Measurements from ENCODE around the gene MUC12.
"Not testable (repeated sequence)": the region's sequence is repeated elsewhere in the genome, so short reads cannot be mapped to it uniquely, and the experiment has no call there.

The MUC12 gene, protein sequence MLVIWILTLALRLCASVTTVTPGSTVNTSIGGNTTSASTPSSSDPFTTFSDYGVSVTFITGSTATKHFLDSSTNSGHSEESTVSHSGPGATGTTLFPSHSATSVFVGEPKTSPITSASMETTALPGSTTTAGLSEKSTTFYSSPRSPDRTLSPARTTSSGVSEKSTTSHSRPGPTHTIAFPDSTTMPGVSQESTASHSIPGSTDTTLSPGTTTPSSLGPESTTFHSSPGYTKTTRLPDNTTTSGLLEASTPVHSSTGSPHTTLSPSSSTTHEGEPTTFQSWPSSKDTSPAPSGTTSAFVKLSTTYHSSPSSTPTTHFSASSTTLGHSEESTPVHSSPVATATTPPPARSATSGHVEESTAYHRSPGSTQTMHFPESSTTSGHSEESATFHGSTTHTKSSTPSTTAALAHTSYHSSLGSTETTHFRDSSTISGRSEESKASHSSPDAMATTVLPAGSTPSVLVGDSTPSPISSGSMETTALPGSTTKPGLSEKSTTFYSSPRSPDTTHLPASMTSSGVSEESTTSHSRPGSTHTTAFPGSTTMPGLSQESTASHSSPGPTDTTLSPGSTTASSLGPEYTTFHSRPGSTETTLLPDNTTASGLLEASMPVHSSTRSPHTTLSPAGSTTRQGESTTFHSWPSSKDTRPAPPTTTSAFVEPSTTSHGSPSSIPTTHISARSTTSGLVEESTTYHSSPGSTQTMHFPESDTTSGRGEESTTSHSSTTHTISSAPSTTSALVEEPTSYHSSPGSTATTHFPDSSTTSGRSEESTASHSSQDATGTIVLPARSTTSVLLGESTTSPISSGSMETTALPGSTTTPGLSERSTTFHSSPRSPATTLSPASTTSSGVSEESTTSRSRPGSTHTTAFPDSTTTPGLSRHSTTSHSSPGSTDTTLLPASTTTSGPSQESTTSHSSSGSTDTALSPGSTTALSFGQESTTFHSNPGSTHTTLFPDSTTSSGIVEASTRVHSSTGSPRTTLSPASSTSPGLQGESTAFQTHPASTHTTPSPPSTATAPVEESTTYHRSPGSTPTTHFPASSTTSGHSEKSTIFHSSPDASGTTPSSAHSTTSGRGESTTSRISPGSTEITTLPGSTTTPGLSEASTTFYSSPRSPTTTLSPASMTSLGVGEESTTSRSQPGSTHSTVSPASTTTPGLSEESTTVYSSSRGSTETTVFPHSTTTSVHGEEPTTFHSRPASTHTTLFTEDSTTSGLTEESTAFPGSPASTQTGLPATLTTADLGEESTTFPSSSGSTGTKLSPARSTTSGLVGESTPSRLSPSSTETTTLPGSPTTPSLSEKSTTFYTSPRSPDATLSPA (N-terminal part only)

DNA sequence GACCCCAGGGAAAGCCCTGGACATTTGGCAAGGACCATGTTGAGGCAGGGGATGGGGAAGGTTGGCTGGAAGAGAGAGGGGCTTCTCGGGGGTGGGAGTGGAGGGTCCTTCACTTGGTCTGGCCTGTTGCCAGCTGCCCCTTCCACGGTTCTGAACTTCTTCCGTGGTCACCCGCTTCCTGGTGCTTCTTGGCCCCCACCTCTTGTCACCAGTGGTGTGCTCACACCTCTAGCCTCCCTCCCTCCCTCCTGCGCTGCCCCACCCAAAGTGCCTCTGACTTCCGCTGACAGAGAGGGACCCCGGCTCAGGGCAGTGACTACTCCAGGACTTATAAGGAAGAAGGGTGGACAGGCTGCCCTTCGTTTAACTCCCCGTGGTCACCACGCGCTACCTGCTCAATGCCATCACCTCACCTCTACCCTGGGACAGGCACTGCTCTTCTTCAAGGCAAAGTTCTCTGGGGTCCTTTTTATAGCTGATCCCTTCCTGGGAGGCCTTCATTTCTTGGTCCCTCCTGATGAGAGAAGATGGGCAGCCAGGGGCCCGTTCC, at the start of gene MUC12:
Gene MUC12, plus strand, starts transcription at position 500 of the 550 bp plus-strand sequence. CDS start 58 bp downstream, outside the sequence.
- DNase-seq (ENCODE audit: low spot score), result no peak

DNA sequence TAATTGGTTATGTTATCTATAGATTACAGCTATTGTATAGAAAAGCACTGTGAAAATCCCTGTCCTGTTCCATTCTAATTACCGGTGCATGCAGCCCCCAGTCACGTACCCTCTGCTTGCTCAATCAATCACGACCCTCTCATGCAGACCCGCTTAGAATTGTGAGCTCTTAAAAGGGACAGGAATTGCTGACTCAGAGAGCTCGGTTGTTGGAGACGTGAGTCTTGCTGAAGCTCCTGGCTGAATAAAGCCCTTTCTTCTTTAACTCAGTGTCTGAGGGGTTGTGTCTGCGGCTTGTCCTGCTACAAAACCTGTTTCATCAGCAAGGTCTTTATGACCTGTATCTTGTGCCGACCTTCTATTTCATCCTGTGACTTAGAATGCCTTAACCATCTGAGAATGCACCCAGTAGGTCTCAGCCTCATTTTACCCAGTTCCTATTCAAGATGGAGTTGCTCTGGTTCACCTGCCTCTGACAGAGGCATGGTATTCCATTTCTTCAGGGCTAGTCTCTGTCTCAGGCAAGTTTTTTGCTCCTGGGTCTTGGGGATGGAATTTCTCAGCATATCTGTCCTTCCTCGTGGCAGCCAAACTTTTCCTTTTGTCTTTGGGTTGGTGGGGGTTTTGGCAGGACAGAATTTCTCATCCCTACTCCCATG, 49.5 kb upstream of the MUC12 start:
- DNase-seq (ENCODE audit: low spot score), result not testable (repeated sequence)

DNA sequence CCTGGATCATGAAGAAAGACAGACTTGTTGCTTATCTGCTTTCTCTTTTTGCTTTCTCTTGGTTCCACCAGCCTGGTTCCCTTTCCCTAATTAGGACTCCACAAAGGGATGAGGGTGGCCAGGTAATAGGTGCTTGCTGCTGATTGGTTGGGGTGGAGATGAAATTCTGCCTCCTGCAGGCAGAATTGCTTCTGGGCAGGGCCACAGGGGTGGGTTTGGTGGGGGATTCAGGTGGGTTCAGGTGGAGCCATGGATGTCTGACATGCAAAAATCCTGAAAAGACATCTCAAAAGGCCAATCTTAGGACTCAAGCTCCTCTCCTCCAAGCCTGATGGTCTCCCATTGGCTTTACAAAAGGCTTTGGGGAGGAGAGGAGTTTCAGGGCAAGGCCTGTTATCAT, 48.3 kb upstream of the MUC12 start:
- no peak for DNase-seq (ENCODE audit: low spot score)

DNA sequence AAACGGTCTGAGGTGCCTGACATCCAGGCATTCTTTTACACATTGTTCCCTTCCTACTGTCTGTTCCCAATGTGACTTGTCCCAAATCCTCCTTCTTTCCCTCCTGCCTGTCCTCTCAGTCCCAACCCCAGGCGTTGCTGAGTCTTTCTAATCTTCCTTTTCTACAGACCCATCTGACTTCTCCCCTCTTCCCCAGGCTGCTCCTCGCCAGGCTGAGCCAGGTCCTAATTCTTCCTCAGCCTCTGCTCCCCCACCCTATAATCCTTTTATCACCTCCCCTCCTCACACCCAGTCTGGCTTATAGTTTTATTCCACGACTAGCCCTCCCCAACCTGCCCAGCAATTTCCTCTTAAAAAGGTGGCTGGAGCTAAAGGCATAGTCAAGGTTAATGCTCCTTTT, 45.7 kb upstream of the MUC12 start:
- DNase-seq (ENCODE audit: low spot score), result not testable (repeated sequence)

DNA sequence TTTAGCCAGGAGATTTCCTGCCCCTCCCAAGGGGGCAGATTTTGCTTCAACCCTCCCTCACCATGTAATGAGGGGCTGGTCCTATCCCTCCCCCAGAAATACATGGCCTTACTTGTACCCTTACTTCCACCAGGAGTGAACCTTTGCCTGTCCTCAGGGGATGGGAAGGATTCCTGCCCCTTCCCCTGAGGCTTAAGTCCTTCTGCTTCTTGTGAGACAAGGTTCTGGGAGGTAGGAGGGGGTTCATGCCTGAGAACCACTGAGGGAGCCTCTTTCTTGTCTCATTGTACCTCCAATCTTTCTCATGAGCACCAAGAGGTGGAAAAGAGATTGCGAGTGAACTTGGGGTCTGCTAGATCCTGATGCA, 39.6 kb upstream of the MUC12 start:
- no peak for DNase-seq (ENCODE audit: low spot score)

DNA sequence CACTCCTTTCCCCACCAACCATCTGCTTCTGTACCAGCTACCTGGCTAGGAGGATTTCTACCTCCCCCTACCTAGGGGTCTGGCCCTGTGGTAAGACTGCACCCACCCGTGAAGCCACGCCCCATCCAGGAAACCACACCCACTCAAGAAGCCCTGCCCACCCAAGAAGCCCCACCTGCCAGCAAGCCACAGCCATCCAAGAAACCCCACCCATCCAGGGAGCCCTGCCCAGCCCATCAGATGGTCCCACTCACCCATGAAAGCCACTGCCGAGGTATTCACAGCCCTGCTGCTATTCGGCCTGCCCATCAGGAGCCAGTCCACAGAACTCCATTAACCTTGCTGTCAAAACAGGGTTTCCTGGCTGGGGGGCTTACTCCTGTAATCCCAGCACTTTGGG, 35.6 kb upstream of the MUC12 start:
- DNase-seq (ENCODE audit: low spot score), result no peak

DNA sequence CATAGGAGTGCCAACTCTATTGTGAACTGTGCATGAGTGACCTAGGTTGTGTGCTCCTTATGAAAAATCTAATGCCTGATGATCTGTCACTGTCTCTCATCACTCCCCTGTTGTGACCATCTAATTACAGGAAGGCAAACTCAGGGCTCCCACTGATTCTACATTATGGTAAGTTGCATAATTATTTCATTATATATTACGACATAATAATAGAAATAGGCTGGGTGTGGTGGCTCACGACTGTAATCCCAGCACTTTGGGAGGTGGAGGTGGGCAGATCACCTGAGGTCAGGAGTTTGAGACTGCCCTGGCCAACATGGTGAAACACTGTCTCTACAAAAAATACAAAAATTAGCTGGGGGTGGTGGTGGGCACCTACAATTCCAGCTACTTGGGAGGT, 34.0 kb upstream of the MUC12 start:
- DNase-seq (ENCODE audit: low spot score), result not testable (repeated sequence)

DNA sequence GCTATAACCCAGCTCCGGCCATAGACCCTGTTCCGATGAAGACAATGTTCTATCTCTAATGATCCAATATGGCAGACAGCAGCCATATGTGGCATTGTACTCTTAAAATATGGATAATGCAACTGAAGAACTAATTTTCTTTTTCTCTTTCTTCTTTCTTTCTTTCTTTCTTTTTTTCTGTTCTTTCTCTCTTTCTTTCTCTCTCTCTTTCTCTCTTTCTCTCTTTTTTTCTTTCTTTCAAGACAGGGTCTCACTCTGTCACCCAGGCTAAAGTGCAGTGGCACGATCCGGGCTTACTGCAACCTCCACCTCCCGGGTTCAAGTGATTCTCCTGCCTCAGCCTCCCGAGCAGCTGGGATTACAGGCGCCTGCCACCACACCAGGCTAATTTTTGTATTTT, 33.2 kb upstream of the MUC12 start:
- not testable (repeated sequence) for DNase-seq (ENCODE audit: low spot score)

DNA sequence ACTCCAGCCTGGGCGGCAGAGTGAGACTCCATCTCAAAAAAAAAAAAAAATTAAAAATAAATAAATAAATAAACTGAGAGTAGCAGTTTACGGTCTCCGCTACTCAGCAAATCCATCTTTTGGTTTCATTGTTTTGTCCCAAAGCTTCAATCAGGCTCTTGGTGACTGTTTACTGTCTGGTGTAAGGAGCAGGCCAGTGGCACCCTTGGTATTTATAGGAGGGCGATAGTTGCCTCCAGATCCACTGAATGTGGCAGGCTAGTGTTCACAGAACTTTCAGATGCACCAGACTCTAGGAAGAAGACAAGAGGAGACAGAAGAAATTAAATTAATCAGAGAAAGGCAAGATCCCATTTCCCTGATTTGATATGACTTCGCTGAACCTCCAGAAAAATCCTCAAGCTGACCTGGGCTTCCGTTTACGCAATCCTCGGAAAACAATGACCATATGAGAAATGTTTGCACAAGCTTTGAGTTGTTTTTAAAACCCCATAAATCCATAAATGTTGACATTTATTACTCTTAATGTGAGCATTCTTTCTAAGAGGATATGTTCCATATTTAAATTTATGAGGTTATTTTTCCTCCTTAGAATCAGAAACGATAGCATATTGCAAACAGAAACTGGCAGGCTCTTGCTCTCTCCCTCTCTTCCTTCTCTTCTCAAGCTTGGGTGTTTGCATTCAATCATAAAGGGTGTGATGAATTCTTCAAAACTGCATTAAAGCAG, 27.2 kb upstream of the MUC12 start:
- DNase-seq (ENCODE audit: low spot score), result peak; percentile 91

DNA sequence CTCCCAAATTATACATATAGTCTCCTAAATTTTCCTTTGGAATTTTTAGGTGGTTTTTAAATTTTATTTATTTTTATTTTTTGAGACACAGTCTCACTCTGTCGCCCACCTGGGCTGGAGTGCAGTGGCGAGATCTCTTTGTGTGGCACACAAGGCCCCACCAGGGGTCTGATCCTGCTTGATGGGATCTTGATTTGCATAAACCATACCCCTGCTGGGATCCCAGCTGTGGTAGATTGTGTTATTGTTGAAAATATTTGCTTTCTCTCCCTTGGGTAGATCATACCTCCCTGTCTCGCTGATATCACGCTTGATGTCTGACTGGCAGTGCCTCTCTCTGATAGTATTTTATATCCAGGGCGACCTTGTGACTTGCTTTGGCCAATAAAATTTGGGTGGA, 25.7 kb upstream of the MUC12 start:
- no peak for DNase-seq (ENCODE audit: low spot score)

DNA sequence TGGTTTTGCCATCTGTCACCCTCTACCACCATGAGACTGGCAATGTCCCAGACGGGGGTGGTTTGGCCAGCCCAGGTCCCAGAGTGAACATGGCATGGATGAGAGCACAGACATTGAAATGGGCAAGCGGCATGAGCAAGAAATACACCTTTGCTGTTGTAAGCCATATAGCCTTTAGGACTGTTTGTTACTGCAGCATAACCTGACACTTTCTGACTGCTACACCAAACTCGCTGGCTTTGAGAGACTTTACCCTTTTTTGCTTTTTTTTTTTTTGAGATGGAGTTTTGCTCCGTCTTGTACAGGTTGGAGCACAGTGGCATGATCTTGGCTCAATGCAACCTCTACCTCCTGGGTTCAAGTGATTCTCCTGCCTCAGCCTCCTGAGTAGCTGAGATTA, 25.2 kb upstream of the MUC12 start:
- no peak for DNase-seq (ENCODE audit: low spot score)

DNA sequence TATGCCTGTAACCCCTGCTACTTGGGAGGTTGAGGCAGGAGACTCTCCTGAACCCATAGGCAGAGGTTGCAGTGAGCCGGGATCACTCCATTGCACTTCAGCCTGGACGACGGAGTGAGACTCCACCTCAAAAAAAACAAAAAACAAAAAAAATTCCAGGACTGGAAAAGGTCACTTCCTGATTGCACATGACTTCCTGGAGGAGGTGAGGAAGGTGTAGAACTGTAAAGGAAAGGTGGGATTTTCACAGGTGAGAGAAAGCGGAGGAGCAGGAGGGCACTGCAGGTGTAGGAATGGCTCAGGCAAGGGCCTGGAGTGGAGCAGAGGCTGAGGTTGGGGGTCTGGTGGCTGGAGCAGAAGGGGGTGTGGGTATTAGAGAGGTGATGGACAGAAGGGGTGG, 23.3 kb upstream of the MUC12 start:
- DNase-seq (ENCODE audit: low spot score), result no peak

DNA sequence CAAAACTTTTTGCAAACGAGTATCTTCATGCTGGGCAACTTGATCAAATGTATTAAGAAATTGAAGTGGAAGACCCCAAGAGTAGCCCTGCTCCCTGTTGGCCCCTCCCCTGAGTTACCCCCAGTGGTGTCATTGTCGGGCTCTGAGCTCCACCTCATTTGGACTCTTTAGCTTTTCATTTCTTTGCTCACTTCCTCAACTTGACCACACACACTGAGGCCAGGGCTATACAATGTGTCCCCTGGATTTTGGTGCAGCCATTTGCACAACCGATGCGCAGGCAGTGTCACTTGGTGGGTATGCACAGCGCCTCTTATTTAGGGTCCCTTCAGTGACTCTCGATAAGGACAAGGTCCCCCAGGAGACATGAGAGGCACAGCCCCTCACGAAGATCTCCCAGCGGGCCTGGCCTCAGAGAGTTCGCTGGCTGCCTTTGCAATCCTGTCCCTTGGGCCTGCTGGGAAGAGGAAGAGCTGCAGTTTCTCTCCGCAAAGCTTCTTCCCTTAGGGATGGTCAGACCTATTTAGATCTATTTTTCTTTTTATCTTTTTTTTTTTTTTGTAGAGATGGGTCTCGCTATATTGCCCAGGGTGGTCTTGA, 22.5 kb upstream of the MUC12 start:
- DNase-seq (ENCODE audit: low spot score), result no peak

DNA sequence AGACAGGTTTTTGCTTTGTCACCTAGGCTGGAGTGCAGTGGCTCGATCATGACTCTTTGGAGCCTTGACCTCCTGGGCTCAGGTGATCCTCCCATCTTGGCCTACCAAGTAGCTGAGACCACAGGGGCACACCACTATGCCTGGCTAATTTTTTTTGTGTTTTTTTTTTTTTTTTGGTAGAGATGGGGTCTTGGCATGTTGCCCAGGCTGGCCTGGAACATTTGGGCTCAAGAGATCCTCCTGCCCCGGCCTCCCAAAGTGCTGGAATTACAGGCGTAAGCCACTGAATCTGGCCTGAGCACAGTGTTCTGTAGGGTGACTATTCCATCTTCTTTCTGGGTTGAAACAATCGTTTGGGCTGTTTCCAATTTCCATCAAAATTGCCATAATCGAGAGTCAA, 21.6 kb upstream of the MUC12 start:
- no peak for DNase-seq (ENCODE audit: low spot score)

DNA sequence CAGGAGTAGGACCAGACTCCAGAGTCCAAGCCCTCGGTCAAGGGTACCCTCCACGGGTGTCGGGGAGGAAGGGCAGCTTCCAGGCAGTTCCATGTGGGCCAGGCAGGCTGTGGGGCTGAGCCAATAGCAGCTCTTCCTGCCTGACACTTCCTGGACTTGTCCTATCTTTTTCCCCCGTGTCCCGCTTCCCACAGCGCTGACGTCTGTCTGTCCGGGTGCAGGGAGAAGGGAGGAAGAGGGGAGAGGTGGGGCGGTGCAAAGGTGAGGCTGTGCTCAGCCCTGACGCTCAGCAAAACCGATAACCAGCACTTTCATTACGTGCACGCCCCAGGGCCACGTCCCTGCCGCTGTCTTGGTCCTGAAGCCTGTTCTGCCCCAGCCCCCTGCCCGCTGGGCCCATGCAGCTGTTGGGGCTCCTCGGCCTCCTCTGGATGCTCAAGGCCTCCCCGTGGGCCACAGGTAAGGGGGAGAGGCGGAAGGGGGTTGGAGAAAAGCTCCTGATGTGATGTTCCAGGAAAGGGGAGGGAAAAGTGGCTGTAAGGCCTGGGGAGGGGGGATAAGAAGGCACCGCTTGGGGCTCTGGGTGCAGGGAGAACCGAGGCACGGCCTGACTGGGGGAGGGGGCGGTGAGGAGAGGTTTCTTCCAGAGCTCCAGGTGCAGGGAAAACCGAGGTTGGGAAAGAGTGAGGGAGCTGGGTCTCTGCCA, 20.0 kb upstream of the MUC12 start, which contains the start of gene MUC3A:
Gene MUC3A, plus strand, starts transcription at position 308 of the 706 bp plus-strand sequence. Its CDS starts 91 bp downstream, at position 399.
- DNase-seq (ENCODE audit: low spot score), result no peak

DNA sequence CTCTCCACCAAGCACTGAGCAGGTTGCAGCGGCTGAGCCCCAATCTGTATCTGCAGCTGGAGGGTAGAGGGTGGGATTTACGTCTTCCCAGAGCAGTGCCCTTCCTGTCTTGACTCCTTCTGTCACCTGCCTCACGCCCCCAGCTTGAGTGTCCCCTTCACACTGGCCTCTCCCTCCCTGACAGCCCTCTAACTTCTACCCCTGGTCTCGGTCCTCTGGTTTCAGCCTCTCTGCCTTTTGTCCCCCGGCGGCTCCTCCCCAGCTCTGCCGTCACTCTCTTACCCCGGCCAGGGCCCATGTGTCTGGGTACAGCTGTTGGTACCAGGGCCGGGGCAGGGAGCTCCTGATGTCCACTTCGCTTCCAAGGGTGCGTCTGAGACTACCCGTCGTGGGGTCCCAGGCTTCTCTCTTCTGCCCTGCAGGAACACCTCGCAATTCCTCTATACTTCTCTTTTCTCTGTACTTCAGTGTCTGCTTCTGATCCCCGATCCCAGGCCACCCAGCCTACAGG, 19.4 kb upstream of the MUC12 start:
- no peak for DNase-seq (ENCODE audit: low spot score)

DNA sequence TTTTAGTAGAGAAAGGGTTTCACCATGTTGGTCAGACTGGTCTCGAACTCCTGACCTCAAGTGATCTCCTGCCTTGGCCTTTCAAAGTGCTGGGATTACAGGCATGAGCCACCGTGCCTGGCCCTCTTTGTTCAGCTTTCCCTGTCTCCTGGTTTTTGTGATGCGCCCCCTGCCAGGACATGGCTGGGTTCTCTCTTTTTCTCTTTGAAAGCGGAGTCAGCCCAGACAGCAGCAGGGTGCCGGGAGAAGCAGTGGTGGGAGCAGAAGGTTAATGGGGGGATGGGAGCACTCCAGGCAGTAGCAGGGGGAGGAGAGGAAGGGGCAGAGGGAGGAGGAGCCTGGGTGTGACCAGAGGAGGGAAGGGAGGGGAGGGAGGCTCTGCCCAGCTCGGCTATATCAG, 18.2 kb upstream of the MUC12 start:
- DNase-seq (ENCODE audit: low spot score), result no peak

DNA sequence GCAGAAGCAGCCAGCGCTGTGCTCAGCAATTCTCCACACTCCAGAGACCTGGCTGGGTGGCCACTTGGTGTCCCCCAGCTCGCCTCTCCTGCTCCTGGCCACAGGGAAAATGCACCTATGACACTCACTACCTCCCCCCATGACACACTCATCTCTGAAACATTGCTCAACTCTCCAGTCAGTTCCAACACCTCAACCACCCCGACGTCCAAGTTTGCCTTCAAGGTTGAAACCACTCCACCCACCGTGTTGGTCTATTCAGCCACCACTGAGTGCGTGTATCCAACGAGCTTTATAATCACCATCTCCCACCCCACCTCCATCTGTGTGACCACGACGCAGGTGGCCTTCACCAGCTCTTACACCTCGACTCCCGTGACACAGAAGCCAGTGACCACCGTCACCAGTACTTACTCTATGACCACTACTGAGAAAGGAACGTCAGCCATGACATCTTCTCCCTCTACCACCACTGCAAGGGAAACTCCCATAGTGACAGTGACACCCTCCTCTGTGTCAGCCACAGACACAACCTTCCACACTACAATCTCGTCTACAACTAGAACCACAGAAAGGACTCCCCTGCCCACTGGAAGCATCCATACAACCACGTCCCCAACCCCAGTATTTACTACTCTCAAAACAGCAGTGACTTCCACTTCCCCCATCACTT, 17.3 kb upstream of the MUC12 start:
- DNase-seq (ENCODE audit: low spot score), result no peak

DNA sequence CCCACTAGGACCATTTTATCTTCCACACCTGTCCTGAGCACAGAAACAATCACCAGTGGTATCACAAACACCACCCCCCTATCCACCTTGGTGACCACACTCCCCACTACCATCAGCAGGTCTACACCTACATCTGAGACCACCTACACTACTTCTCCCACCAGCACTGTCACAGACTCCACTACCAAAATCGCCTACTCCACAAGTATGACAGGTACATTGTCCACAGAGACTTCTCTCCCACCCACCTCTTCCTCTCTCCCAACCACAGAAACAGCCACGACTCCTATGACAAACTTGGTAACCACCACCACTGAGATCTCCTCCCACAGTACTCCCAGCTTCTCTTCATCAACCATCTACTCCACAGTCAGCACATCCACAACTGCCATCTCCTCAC, 16.7 kb upstream of the MUC12 start:
- DNase-seq (ENCODE audit: low spot score), result no peak
